IPS-20b (cell line): Measurements from ENCODE around the gene ADH1B.
"Not testable (repeated sequence)": the region's sequence is repeated elsewhere in the genome, so short reads cannot be mapped to it uniquely, and the experiment has no call there.

ENCODE experiments used
- H3K27ac ChIP-seq: one replicate; pipeline ENCODE4 v1.5.1; 2013; ENCODE audit warnings: low read length
- H3K27me3 ChIP-seq: 2 replicates; pipeline ENCODE4 v1.6.1; 2013; ENCODE audit warnings: mild to moderate bottlenecking, low read length, inconsistent platforms; ENCODE audit not compliant: insufficient read depth
- H3K36me3 ChIP-seq: 2 replicates; pipeline ENCODE4 v1.6.1; 2013; ENCODE audit warnings: low read depth, mild to moderate bottlenecking, inconsistent platforms, low read length, moderate library complexity; ENCODE audit not compliant: insufficient read depth
- H3K4me1 ChIP-seq: 2 replicates; pipeline ENCODE4 v1.6.1; 2013; ENCODE audit warnings: mild to moderate bottlenecking, control low read depth, inconsistent platforms, low read length, moderate library complexity; ENCODE audit not compliant: insufficient read depth
- H3K4me3 ChIP-seq: 2 replicates; pipeline ENCODE4 v1.5.1; 2013; ENCODE audit warnings: mild to moderate bottlenecking, low read length, inconsistent platforms
- H3K9ac ChIP-seq: 2 replicates; pipeline ENCODE4 v1.6.1; 2013; ENCODE audit warnings: low read depth, mild to moderate bottlenecking, inconsistent platforms, low read length, moderate library complexity
- H3K9me3 ChIP-seq: 2 replicates; pipeline ENCODE4 v1.6.1; 2013; ENCODE audit warnings: mild to moderate bottlenecking, low read depth, low read length, inconsistent platforms; ENCODE audit not compliant: insufficient read depth

Gene ADH1B

GRCh38 chr4:99352602-99353537, 31.7 kb upstream of the ADH1B start, which contains the start of gene ADH1C:
Gene ADH1C, minus strand, starts transcription at chr4:99352746. Its CDS starts 71 bp downstream, at chr4:99352675.
- Histone ChIP-seq H3K36me3 (no peaks in the 10 kb centered on the region), H3K4me3 (no peak within 1 kb of the TSS), H3K9me3 (no peaks in the 10 kb centered on the region), H3K27me3 (no peaks in the 10 kb centered on the region), H3K27ac (no peak within 1 kb of the TSS), H3K9ac (no peak within 1 kb of the TSS), H3K4me1 (no peaks in the 10 kb centered on the region)

GRCh38 chr4:99351487-99351886, 30.3 kb upstream of the ADH1B start:
- H3K36me3 ChIP-seq, result no peaks in the 10 kb centered on the region
- H3K4me1 ChIP-seq, result no peaks in the 10 kb centered on the region
- H3K9me3 ChIP-seq, result no peaks in the 10 kb centered on the region
- no peak overlapping the region for H3K4me3 ChIP-seq
- H3K9ac ChIP-seq, result no peak overlapping the region
- H3K27ac ChIP-seq, result no peak overlapping the region
- no peaks in the 10 kb centered on the region for H3K27me3 ChIP-seq

- Histone ChIP-seq H3K9me3 (no peaks in the 10 kb centered on the region), H3K27me3 (no peaks in the 10 kb centered on the region)
Observed at GRCh38 chr4:99349338-99349737, 28.1 kb upstream of the ADH1B start.

GRCh38 chr4:99342624-99343023, 21.4 kb upstream of the ADH1B start:
- not testable (repeated sequence) for H3K27me3 ChIP-seq, H3K9me3 ChIP-seq

More at GRCh38 chr4:99349338-99349737, 28.1 kb upstream of the ADH1B start:
- H3K4me3 ChIP-seq, result no peak overlapping the region
- no peaks in the 10 kb centered on the region for H3K4me1 ChIP-seq
- no peaks in the 10 kb centered on the region for H3K36me3 ChIP-seq
- H3K9ac ChIP-seq, result no peak overlapping the region
- H3K27ac ChIP-seq, result no peak overlapping the region

DNA sequence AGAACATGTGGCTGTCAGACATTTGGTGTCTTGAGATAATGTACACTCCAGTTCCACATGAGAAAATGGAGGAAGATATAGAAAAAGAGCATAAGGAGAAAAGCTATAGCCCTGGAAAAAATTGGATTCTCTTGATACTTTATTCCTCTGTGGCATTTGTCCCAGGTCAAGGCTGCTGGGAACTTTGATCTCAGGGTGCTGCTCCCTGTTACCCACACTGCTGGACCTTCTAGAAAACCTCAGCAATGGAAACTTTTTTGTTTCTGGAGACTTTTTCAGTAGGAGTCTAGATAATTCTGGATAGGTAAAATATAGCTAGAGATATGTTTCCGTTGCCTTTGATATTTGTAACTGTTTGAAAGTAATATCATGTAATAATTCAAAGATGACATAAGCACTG, 20.2 kb upstream of the ADH1B start:
- no peak overlapping the region for H3K4me3 ChIP-seq
- H3K27me3 ChIP-seq, result no peaks in the 10 kb centered on the region
- no peaks in the 10 kb centered on the region for H3K9me3 ChIP-seq

More at GRCh38 chr4:99342624-99343023, 21.4 kb upstream of the ADH1B start:
- not testable (repeated sequence) for H3K36me3 ChIP-seq, H3K4me3 ChIP-seq, H3K27ac ChIP-seq, H3K9ac ChIP-seq, H3K4me1 ChIP-seq

DNA sequence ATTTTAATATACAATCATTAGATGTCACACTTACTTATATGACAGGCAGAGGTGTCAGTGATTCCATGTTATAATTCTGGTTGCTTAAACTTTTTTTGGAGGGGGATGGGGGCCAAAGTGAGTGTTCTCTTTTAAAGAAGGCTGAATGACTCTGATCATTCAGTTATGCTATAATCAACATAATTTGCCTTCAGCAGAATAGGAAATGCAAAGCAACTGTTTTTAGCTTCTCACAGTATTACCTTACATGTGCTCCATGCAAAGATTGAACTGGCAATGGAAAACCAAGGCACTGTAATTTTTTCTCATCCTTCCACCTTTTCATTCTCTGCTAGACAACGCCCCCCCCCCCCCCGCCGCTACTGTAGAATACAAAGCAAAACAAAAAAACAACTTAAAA, 18.0 kb upstream of the ADH1B start:
- Histone ChIP-seq H3K9ac (no peak overlapping the region), H3K27me3 (no peaks in the 10 kb centered on the region), H3K4me3 (no peak overlapping the region), H3K9me3 (no peaks in the 10 kb centered on the region), H3K27ac (no peak overlapping the region), H3K4me1 (no peaks in the 10 kb centered on the region), H3K36me3 (no peaks in the 10 kb centered on the region)

More for the DNA sequence above, 20.2 kb upstream of the ADH1B start:
- no peak overlapping the region for H3K27ac ChIP-seq
- no peaks in the 10 kb centered on the region for H3K36me3 ChIP-seq
- no peaks in the 10 kb centered on the region for H3K4me1 ChIP-seq
- H3K9ac ChIP-seq, result no peak overlapping the region

DNA sequence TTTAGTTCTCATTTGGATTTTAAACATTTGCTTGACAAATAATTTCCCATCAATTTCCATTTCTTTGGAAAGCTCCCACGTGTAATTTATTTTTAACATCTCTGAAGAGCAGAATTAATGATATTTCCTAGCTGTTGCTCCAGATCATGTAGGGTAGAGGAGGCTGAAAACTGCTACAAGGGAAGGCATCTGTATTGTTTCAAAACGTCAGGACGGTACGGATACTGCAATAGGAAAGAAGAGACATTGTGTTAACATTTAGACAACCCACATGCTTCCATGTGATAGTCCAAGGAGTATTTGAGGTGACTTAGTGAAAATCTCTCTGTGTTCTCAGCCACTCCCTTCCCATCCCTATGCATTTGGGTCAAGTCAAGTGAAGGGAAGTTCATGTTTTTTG, 15.4 kb upstream of the ADH1B start:
- no peaks in the 10 kb centered on the region for H3K36me3 ChIP-seq
- H3K27me3 ChIP-seq, result no peaks in the 10 kb centered on the region
- H3K4me1 ChIP-seq, result no peaks in the 10 kb centered on the region
- no peak overlapping the region for H3K9ac ChIP-seq
- no peaks in the 10 kb centered on the region for H3K9me3 ChIP-seq
- H3K4me3 ChIP-seq, result no peak overlapping the region
- H3K27ac ChIP-seq, result no peak overlapping the region

DNA sequence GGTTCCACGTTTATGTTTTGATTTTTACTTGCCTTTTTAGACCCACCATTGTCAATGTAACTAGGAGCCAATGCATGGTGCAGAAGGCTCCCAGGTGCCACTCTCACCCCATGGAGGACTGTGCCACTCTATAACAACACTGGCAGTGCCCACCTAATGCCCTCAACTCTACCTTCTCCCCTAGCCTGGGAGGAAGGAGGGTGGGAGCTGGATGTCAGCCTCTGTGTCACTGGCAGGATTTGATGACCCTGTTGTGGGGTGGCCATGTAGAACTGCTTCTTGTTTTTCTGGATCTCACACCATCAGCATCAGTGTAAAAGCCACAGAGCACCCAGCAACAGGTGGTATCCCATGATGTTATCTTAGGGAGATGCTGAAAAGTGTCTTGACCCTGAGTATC, 13.7 kb upstream of the ADH1B start:
- no peak overlapping the region for H3K9ac ChIP-seq
- H3K27me3 ChIP-seq, result no peaks in the 10 kb centered on the region
- no peak overlapping the region for H3K27ac ChIP-seq
- no peaks in the 10 kb centered on the region for H3K9me3 ChIP-seq
- H3K4me1 ChIP-seq, result no peaks in the 10 kb centered on the region
- H3K4me3 ChIP-seq, result no peak overlapping the region
- no peaks in the 10 kb centered on the region for H3K36me3 ChIP-seq

GRCh38 chr4:99330648-99331047, 9.4 kb upstream of the ADH1B start:
- H3K27ac ChIP-seq, result no peak overlapping the region

DNA sequence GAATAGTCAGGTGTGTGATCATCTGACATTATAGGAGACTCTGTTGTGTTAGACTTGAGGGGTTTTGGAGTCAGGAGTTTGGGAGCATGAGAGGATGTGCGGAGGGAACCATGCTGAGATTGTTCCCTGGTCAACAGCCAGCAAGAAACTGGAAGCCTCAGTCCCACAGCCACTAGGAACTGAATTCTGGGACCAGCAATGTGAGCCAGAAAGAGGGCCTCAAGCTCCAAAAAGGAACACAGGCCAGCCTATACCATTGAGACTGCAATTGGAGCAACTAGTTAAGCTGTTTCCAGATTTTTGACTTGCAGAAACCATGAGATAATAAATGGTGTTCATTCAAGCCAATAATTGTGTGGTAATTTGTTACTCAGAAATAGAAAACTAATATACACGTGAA, 8.7 kb upstream of the ADH1B start:
- Histone ChIP-seq H3K4me3 (no peak overlapping the region), H3K27ac (no peak overlapping the region), H3K27me3 (no peaks in the 10 kb centered on the region), H3K4me1 (no peaks in the 10 kb centered on the region), H3K9me3 (no peaks in the 10 kb centered on the region; the same call in 1 of the 2 replicates), H3K9ac (no peak overlapping the region), H3K36me3 (no peaks in the 10 kb centered on the region)

More at GRCh38 chr4:99330648-99331047, 9.4 kb upstream of the ADH1B start:
- no peaks in the 10 kb centered on the region for H3K4me1 ChIP-seq
- no peaks in the 10 kb centered on the region; the same call in 1 of the 2 replicates for H3K9me3 ChIP-seq
- H3K36me3 ChIP-seq, result no peaks in the 10 kb centered on the region
- H3K9ac ChIP-seq, result no peak overlapping the region
- no peaks in the 10 kb centered on the region for H3K27me3 ChIP-seq
- H3K4me3 ChIP-seq, result no peak overlapping the region

DNA sequence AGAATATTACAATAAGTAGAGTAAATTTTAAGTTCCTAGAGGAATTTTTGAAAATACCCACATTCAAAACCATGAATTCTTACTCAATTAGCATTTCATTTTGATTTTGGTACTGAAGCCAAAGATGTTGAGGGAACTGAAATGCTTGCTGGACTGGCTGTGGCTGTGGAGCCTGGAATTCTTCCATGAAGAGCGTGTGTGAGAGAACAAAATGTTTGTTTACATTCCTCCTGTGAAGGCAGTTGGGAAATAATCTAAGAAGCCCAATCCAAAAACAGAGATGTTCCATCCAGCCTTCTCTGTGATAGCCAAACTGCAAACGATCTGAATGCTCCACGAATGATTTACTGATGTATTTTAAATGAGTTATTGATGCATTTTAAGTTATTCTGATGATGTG, 3.8 kb upstream of the ADH1B start:
- no peak overlapping the region for H3K4me3 ChIP-seq
- H3K27ac ChIP-seq, result no peak overlapping the region
- no peaks in the 10 kb centered on the region for H3K36me3 ChIP-seq
- H3K27me3 ChIP-seq, result no peaks in the 10 kb centered on the region
- H3K9me3 ChIP-seq, result no peaks in the 10 kb centered on the region; the same call in 1 of the 2 replicates
- H3K4me1 ChIP-seq, result peaks cover 8% of the 10 kb centered on the region; the same call in 1 of the 2 replicates
- H3K9ac ChIP-seq, result no peak overlapping the region

DNA sequence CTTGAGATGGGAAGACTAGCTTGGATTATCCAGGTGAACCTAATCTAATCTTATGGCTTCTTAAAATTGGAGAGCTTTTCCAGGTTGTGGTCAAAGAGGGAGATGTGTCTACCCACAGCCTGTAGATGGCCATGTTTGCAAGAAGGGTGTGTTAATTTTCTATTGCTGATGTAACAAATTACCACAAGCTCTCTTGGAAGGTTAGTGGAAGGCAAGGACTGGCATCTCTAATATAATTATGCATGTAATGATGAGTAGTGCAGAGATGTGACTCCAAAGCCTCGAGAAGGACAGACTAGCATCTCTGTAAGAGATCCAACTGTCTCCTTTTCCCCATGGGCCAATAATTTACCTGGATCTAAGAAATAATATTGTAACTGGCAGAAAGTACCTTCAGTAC, 3.2 kb upstream of the ADH1B start:
- Histone ChIP-seq H3K36me3 (no peaks in the 10 kb centered on the region), H3K4me1 (peaks cover 8% of the 10 kb centered on the region; the same call in 1 of the 2 replicates), H3K9me3 (no peaks in the 10 kb centered on the region; the same call in 1 of the 2 replicates), H3K27ac (no peak overlapping the region), H3K27me3 (no peaks in the 10 kb centered on the region), H3K9ac (no peak overlapping the region), H3K4me3 (no peak overlapping the region)
